BJ (cell line): ENCODE results near the gene SAP30L. TPM values are rescaled to one million over a fixed set of nuclear protein-coding genes. Genes with fewer than 3 reads are reported as not detected.

Experiments used
- CTCF ChIA-PET: fragments of 350-600 bp; formaldehyde crosslinking; extraction: SDS; loops from one replicate; lab custom pipeline; 2021; ENCODE audit warnings: antibody characterized with exemption, inconsistent platforms; lab: Yijun Ruan, JAX
- POLR2A ChIA-PET: fragments of 300-600 bp; sonication (Branson Sonifier 250); formaldehyde crosslinking; extraction: SDS; loops from one replicate; lab custom pipeline; 2021; ENCODE audit warnings: antibody characterized with exemption; lab: Charles Lee
- DNase-seq: peaks from one replicate; pipeline ENCODE4 v3.0.0-alpha.2; 2011; ENCODE audit warnings: low read depth
- H3K27me3 ChIP-seq: 2 replicates; pipeline ENCODE4 v1.6.0; 2011; ENCODE audit warnings: low read length; ENCODE audit not compliant: control insufficient read depth, insufficient read depth
- H3K36me3 ChIP-seq: 2 replicates; pipeline ENCODE4 v1.5.1; 2011; ENCODE audit warnings: low read length; ENCODE audit not compliant: control insufficient read depth, insufficient read depth
- H3K4me3 ChIP-seq: 2 replicates; pipeline ENCODE4 v1.5.1; 2011; ENCODE audit warnings: low read depth, mild to moderate bottlenecking, control low read depth, low read length
- CTCF ChIP-seq: IDR thresholded peaks from 2 replicates; pipeline ENCODE4 v1.5.1; 2011; ENCODE audit warnings: low read depth, mild to moderate bottlenecking, control low read depth, inconsistent platforms, low read length, moderate library complexity; ENCODE audit not compliant: insufficient read depth
- polyA plus RNA-seq: library from polyadenylated mRNA; depleted of rRNA; stranded (reverse); fragments of >200 nt; gene quantifications from 2 replicates; pipeline ENCODE4 v1.2.3, GENCODE V29; 2011

The SAP30L gene
- polyA plus RNA-seq, 1 experiment = 26.3 TPM

GRCh38 chr5:154502180-154502579 is 56.4 kb downstream of the SAP30L start:
- Histone ChIP-seq H3K36me3 (no peaks in the 10 kb centered on the region), H3K4me3 (no peak overlapping the region), H3K27me3 (peaks cover 11% of the 10 kb centered on the region)
- TF ChIP-seq CTCF = no peak
- POLR2A ChIA-PET = no interaction called here
- no peak for DNase-seq
- CTCF ChIA-PET = interaction anchor here (0.6 to 2.3 kb wide), 2 partner anchors 19 to 70 kb away, joined by 3 to 9 read pairs; no protein-coding TSS in a partner anchor

GRCh38 chr5:154503698-154504039 is 57.9 kb downstream of the SAP30L start:
- POLR2A ChIA-PET = no interaction called here
- no peak for TF ChIP-seq CTCF
- Histone ChIP-seq H3K36me3 (no peaks in the 10 kb centered on the region), H3K4me3 (no peak overlapping the region), H3K27me3 (peaks cover 11% of the 10 kb centered on the region)
- no peak for DNase-seq
- CTCF ChIA-PET = interaction anchor here (0.6 to 4.3 kb wide), 4 partner anchors 9 to 28 kb away, joined by 3 to 24 read pairs (median 3); no protein-coding TSS in a partner anchor

- TF ChIP-seq CTCF = no peak
- Histone ChIP-seq H3K4me3 (no peak overlapping the region), H3K36me3 (no peaks in the 10 kb centered on the region), H3K27me3 (peaks cover 8% of the 10 kb centered on the region)
- DNase-seq = no peak
- ChIA-PET CTCF (interaction anchor here (1.5 to 4.3 kb wide), 2 partner anchors 11 to 15 kb away, joined by 3 to 24 read pairs; no protein-coding TSS in a partner anchor), POLR2A (no interaction called here)
These were observed 59.8 kb downstream of the SAP30L start for GRCh38 chr5:154505567-154505966.

- no peaks in the 10 kb centered on the region for H3K36me3 ChIP-seq
- DNase-seq = no peak
- H3K27me3 ChIP-seq = peaks cover 6% of the 10 kb centered on the region
- TF ChIP-seq CTCF = no peak
- ChIA-PET CTCF (interaction anchor here (4.3 kb wide), 1 partner anchor 15 kb away, joined by 24 read pairs; no protein-coding TSS in a partner anchor), POLR2A (no interaction called here)
- H3K4me3 ChIP-seq = no peak overlapping the region
These were observed 60.4 kb downstream of the SAP30L start for GRCh38 chr5:154506049-154506715.

- no peak for DNase-seq
- POLR2A ChIA-PET = no interaction called here
- TF ChIP-seq CTCF = no peak
- CTCF ChIA-PET = interaction anchor here (4.3 kb wide), 1 partner anchor 14 kb away, joined by 24 read pairs; no protein-coding TSS in a partner anchor
- Histone ChIP-seq H3K27me3 (peaks cover 6% of the 10 kb centered on the region), H3K4me3 (no peak overlapping the region), H3K36me3 (no peaks in the 10 kb centered on the region)
These were observed 60.9 kb downstream of the SAP30L start for GRCh38 chr5:154506716-154507080.
